Fibroblast of pulmonary artery (primary cell): Measurements from ENCODE around the gene TRIO.

Source experiments
- DNase-seq: peaks from one replicate; pipeline ENCODE4 v3.0.0-alpha.2; 2010; ENCODE audit warnings: low read depth
- H3K4me3 ChIP-seq: replicated peaks from 2 replicates; pipeline ENCODE4 v1.5.1; 2011; ENCODE audit warnings: low read depth, mild to moderate bottlenecking, control low read depth, low read length, moderate library complexity
- TF ChIP-seq, protein P1 (sequence below): IDR thresholded peaks from 2 replicates; pipeline ENCODE4 v1.5.1; 2011; ENCODE audit warnings: mild to moderate bottlenecking, control low read depth, low read length, inconsistent platforms; ENCODE audit errors: missing control alignments

TRIO gene

DNA sequence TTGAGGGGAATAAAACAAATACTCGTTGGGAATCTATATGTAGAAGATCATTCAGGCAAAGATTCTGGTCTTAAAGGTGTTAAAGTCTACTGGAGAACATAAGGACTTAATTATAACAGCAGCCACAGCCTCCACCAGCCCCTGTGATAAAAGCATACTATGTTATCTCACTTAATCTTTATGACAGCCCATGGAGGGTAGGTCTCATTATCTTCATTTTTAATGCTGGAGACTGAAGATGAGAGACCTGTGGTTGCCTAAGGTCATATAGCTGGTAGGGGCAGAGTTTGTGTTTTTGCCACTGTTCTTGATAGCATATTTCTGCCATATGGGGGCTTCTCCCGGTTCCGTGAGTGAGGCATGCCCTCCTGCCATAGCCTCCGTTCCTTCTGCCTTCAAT is 88.7 kb downstream of the TRIO start:
- DNase-seq = no peak
- TF ChIP-seq, protein P1, sequence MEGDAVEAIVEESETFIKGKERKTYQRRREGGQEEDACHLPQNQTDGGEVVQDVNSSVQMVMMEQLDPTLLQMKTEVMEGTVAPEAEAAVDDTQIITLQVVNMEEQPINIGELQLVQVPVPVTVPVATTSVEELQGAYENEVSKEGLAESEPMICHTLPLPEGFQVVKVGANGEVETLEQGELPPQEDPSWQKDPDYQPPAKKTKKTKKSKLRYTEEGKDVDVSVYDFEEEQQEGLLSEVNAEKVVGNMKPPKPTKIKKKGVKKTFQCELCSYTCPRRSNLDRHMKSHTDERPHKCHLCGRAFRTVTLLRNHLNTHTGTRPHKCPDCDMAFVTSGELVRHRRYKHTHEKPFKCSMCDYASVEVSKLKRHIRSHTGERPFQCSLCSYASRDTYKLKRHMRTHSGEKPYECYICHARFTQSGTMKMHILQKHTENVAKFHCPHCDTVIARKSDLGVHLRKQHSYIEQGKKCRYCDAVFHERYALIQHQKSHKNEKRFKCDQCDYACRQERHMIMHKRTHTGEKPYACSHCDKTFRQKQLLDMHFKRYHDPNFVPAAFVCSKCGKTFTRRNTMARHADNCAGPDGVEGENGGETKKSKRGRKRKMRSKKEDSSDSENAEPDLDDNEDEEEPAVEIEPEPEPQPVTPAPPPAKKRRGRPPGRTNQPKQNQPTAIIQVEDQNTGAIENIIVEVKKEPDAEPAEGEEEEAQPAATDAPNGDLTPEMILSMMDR = no peak
- H3K4me3 ChIP-seq = no peak overlapping the region

DNA sequence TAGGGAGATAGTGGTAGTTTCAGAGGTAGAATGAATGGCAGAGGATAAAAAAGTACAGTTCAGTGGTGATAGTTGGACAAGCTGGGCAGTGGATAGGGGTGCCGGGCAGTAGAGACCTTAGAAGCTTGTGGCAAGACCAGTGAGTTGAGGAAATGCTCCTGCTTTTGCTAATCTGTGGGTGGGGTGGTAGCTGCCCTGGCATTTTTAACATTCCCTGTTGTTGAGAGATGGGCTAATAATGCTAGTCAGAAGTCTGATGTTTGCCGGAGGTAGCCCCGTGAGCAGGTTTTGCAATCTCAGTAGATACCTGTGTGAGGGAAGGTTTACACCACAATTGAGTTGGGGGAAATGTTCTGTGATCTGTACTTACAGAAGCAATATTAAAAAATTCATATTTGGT is 91.1 kb downstream of the TRIO start:
- no peak overlapping the region for H3K4me3 ChIP-seq
- TF ChIP-seq, protein P1 = no peak
- DNase-seq = peak; percentile 38

DNA sequence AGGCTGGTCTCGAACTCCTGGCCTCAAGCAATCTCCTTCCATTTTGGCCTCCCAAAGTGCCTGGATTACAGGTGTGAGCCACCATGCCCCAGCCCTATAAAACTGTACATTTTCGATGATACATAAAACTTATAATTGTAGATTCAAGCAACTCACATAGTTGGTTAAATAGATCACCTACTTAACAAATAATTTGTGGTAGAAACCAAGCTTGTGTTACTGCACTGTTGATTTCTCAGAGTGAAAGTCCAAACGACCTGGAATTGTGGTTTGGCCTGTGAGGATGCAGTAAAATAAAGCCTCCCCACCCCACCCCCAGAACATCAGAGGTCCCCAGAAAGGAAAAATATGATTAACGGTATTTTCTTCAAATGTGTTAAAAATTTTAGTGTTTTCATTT is 92.7 kb downstream of the TRIO start:
- TF ChIP-seq, protein P1 = no peak
- no peak for DNase-seq
- H3K4me3 ChIP-seq = no peak overlapping the region

DNA sequence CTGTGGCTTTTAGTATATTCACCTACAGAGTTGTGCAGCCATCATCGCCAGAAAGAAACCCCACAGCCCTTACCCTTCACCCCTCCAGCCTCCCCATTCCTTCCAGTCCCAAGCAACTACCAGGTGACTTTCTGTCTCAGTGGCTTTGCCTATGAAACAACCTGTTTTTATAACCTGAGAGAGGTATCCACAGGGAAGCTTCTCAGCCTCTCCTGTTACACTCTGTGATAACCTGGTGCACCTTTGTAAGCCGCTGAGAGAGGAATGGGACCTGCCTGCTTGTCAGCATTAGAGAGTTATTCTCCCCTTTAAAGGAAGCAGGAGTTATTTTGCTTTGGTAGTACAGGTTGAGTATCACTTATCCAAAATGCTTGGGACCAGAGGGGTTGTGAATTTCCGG is 93.6 kb downstream of the TRIO start:
- TF ChIP-seq, protein P1 = no peak
- no peak for DNase-seq
- H3K4me3 ChIP-seq = no peak overlapping the region

DNA sequence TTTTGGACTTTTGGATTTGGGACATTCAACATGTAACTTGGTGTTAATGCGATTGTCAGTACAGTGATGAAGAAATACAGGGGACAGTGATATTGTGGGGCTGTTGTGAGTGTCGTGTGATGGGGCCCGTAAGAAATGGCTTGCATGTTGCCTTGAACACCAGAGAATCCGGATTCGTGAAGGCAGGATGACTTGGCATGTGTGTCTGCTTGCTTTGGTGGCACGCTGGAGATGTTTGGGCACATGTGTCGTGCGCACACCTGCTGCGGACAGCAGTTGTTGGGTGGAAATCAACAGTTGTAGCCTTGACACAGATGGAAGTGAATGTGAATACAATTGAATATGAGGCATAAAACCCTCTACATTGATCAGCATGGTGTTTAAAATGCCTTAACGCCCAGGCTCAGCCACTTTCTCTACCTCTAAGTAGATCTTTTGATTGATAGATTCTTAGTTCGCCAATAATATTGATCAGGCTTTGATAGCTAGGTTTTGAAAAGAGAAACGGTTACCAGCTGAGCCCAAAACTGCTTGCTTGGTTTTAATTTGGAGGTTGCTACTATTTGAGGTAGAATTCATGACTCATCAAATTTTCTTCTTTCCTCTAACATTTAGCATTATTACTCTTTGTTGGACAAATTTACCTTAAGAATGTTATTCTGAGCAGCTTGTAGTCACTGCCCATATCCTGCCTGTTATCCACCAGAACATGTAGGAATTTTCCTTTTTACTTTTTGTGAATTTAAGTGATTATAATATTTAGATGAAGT is 94.4 kb downstream of the TRIO start:
- DNase-seq = no peak
- H3K4me3 ChIP-seq = no peak overlapping the region
- TF ChIP-seq, protein P1 = no peak

DNA sequence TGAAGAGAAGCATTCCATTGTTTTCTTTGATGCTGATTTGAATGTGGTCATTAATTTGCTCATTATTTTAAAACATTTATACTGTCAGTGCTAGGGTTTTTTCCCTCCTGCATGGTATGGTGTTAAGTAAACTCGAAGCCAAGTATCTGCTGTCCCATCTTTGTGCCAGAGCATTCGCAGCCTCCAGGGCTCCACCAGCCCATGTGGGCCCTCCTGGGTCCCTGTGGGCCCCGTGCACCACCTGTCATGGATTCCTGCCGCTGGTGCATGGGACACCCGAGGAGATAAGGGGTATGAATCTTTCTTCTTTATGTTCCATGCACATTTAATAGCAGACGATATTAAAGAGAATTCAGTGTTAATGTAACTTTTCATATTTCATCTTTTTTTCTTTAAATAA is 95.1 kb downstream of the TRIO start:
- H3K4me3 ChIP-seq = no peak overlapping the region
- DNase-seq = no peak
- TF ChIP-seq, protein P1 = no peak

DNA sequence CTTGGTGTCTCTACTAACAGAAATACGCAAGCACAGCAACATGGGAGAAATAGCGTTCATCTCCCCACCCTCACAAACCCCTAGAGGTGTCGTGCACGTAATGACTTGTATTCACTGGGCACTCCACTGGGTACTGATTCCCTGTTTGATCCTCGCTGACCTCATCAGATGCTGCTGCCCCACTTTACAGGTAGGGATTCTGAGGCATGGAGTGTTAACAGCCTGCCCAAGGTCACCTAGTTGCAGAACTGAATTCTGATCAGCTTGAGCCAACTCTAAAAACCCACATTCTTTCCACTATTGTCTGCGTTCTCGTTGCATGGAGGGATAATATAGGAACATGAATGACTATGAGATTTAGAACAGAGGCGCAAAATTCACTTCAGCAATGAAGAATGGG is 96.3 kb downstream of the TRIO start:
- DNase-seq = no peak
- no peak overlapping the region for H3K4me3 ChIP-seq
- TF ChIP-seq, protein P1 = no peak
